ENCODE measurements around the gene KLF13. TPM values are rescaled to one million over a fixed set of nuclear protein-coding genes. Genes with fewer than 3 reads are reported as not detected.

The KLF13 gene
- total RNA-seq, 1 experiment from 2014 or later = 14.1 TPM

DNA sequence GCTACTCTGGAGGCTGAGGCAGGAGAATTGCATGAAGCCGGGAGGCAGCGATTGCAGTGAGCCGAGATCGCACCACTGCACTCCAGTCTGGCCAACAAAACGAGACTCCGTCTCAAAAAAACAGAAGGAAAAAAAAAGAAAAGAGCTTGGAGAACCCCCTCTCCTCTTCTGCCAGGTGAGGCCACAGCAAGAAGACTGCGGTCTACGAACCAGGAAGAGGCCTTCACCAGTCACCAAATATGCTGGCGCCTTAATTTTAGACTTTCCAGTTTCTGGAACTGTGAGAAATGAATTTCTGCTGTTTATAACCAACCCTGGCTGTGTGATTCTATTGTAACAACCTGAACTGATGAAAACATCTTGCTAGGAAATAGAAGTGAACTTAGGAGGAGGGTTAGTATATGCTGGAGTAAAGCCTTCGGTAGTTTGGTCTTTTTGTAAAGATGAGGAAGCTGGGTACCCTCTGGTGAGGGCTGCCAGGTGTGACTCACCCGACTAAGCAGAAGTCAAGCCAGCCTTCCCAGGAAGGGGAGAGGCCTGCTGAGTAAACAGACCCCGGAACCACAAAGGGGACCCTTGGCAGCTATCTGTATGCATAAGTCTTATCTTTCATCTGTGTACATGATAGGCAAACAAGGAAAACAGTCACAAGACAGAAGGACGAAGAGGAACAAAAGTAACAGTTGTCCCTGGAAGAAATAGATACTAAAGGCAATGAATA is 78.7 kb downstream of the KLF13 start:
- TF ChIP-seq, protein P1, sequence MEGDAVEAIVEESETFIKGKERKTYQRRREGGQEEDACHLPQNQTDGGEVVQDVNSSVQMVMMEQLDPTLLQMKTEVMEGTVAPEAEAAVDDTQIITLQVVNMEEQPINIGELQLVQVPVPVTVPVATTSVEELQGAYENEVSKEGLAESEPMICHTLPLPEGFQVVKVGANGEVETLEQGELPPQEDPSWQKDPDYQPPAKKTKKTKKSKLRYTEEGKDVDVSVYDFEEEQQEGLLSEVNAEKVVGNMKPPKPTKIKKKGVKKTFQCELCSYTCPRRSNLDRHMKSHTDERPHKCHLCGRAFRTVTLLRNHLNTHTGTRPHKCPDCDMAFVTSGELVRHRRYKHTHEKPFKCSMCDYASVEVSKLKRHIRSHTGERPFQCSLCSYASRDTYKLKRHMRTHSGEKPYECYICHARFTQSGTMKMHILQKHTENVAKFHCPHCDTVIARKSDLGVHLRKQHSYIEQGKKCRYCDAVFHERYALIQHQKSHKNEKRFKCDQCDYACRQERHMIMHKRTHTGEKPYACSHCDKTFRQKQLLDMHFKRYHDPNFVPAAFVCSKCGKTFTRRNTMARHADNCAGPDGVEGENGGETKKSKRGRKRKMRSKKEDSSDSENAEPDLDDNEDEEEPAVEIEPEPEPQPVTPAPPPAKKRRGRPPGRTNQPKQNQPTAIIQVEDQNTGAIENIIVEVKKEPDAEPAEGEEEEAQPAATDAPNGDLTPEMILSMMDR (IDR thresholded peaks at IDR 0.05; ENCODE audit: unreplicated experiment) = no peak
- Mint-ChIP-seq H3K27me3 (ENCODE audit: unreplicated experiment) (no peaks in the 10 kb centered on the region), H3K4me3 (ENCODE audit: low read depth, unreplicated experiment) (peak overlapping the region; percentile 13), H3K27ac (ENCODE audit: unreplicated experiment) (peak overlapping the region; percentile 86), H3K4me1 (ENCODE audit: low read depth, unreplicated experiment) (peaks cover 22% of the 10 kb centered on the region), H3K9me3 (ENCODE audit: low read depth, unreplicated experiment) (peaks cover 7% of the 10 kb centered on the region), H3K36me3 (ENCODE audit: insufficient read depth, unreplicated experiment) (peaks cover 5% of the 10 kb centered on the region)
- DNase-seq = peak; percentile 46
- intact Hi-C loops (cut with micrococcal nuclease; ENCODE audit: unreplicated experiment) = no loop called here
- BruUV-seq (replicated peaks) = no TSS peak
- CTCF ChIA-PET = no interaction called here

DNA sequence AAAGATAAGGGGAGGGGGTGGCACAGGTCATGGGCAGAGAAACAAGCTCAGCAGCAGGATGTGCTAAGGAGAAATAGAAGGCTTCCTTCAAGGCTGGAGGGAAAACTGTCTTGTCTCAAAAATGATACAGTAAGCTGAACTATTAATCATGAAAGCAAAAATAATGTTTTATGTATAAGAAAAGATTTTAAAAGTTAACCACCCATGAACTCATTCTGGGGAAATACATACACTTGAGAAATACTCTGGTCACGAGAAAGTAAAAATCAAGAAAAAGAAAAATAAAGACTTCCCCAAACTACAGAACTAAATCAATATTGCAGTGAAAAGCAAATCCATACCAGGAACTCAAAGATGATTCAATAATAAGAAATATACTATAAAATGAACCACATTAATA is 80.7 kb downstream of the KLF13 start:
- DNase-seq = no peak
- TF ChIP-seq, protein P1 (IDR thresholded peaks at IDR 0.05; ENCODE audit: unreplicated experiment) = no peak
- H3K4me3 Mint-ChIP-seq (ENCODE audit: low read depth, unreplicated experiment) = no peak overlapping the region
- H3K4me1 Mint-ChIP-seq (ENCODE audit: low read depth, unreplicated experiment) = peaks cover 22% of the 10 kb centered on the region
- H3K27me3 Mint-ChIP-seq (ENCODE audit: unreplicated experiment) = no peaks in the 10 kb centered on the region
- peaks cover 7% of the 10 kb centered on the region for H3K9me3 Mint-ChIP-seq (ENCODE audit: low read depth, unreplicated experiment)
- no peak overlapping the region for H3K27ac Mint-ChIP-seq (ENCODE audit: unreplicated experiment)
- H3K36me3 Mint-ChIP-seq (ENCODE audit: insufficient read depth, unreplicated experiment) = peaks cover 5% of the 10 kb centered on the region
- intact Hi-C loops (cut with micrococcal nuclease; ENCODE audit: unreplicated experiment) = no loop called here
- BruUV-seq (replicated peaks) = no TSS peak
- CTCF ChIA-PET = no interaction called here

DNA sequence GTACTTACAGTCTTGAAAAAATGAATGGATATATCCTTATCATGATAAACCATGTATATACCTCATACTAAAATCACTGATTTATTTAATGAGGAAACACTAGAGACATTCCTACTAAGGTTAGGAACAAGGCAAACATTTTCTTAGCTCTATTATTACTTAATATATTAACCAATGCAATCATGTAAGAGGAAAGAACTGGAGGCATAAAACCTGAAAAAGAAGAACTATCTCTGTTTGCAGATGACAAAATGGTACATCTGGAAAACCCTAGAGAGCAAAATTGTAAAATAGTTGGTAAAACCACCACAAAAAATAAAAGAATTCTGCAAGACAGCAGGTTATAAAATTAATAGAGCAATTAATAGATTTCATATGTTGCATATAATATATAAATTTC is 81.2 kb downstream of the KLF13 start:
- TF ChIP-seq, protein P1 (IDR thresholded peaks at IDR 0.05; ENCODE audit: unreplicated experiment) = no peak
- Mint-ChIP-seq H3K4me1 (ENCODE audit: low read depth, unreplicated experiment) (peaks cover 22% of the 10 kb centered on the region), H3K9me3 (ENCODE audit: low read depth, unreplicated experiment) (peaks cover 7% of the 10 kb centered on the region), H3K36me3 (ENCODE audit: insufficient read depth, unreplicated experiment) (peaks cover 5% of the 10 kb centered on the region), H3K27me3 (ENCODE audit: unreplicated experiment) (no peaks in the 10 kb centered on the region), H3K4me3 (ENCODE audit: low read depth, unreplicated experiment) (no peak overlapping the region), H3K27ac (ENCODE audit: unreplicated experiment) (no peak overlapping the region)
- no peak for DNase-seq
- intact Hi-C loops (cut with micrococcal nuclease; ENCODE audit: unreplicated experiment) = no loop called here
- BruUV-seq (replicated peaks) = no TSS peak
- CTCF ChIA-PET = no interaction called here

DNA sequence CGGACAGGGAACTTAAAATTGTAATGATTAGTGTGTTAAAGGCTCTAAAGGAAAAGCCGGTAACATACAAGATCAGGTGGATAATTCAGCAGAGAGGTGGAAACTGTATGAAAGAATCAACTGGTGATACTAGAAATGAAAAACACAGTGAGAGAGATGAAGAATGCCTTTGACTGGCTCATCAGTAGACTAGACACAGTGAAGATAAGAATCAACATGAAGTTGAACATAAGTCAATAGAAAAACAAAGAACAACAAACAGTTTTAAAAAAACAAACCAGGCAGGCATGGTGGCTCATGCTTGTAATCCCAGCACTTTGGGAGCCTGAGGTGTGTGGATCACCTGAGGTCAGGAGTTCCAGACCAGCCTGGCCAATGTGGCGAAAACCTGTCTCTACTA is 82.1 kb downstream of the KLF13 start:
- Mint-ChIP-seq H3K4me3 (ENCODE audit: low read depth, unreplicated experiment) (no peak overlapping the region), H3K27ac (ENCODE audit: unreplicated experiment) (no peak overlapping the region), H3K4me1 (ENCODE audit: low read depth, unreplicated experiment) (peaks cover 22% of the 10 kb centered on the region), H3K36me3 (ENCODE audit: insufficient read depth, unreplicated experiment) (peaks cover 5% of the 10 kb centered on the region), H3K9me3 (ENCODE audit: low read depth, unreplicated experiment) (peaks cover 7% of the 10 kb centered on the region), H3K27me3 (ENCODE audit: unreplicated experiment) (no peaks in the 10 kb centered on the region)
- intact Hi-C loops (cut with micrococcal nuclease; ENCODE audit: unreplicated experiment) = no loop called here
- TF ChIP-seq, protein P1 (IDR thresholded peaks at IDR 0.05; ENCODE audit: unreplicated experiment) = no peak
- CTCF ChIA-PET = no interaction called here
- no peak for DNase-seq
- BruUV-seq (replicated peaks) = no TSS peak
